Measurements from ENCODE around the gene ZCWPW1.

- TF ChIP-seq CTCF (conservative IDR thresholded peaks at IDR 0.05 in 1 of 2, IDR thresholded peaks at IDR 0.05 in 1 of 2; ENCODE audit: low read depth in 1 of 2, low read length in 2 of 2) (no peak), EZH2 (IDR thresholded peaks at IDR 0.05; ENCODE audit: low read length, missing control alignments) (no peak)
These were observed 59.4 kb downstream of the ZCWPW1 start for GRCh38 chr7:100369105-100369504.
